Activated CD8-positive, alpha-beta memory T cell treated with anti-CD3 and anti-CD28 coated beads, Interleukin-2, amount 50 U/mL, for 48 hours (primary cell): Measurements from ENCODE around the gene PUM1.
"Not testable (repeated sequence)": the region's sequence is repeated elsewhere in the genome, so short reads cannot be mapped to it uniquely, and the experiment has no call there.

ENCODE experiments used
- DNase-seq: peaks from one replicate; pipeline ENCODE4 v3.0.0-alpha.2; 2020

PUM1 gene

DNA sequence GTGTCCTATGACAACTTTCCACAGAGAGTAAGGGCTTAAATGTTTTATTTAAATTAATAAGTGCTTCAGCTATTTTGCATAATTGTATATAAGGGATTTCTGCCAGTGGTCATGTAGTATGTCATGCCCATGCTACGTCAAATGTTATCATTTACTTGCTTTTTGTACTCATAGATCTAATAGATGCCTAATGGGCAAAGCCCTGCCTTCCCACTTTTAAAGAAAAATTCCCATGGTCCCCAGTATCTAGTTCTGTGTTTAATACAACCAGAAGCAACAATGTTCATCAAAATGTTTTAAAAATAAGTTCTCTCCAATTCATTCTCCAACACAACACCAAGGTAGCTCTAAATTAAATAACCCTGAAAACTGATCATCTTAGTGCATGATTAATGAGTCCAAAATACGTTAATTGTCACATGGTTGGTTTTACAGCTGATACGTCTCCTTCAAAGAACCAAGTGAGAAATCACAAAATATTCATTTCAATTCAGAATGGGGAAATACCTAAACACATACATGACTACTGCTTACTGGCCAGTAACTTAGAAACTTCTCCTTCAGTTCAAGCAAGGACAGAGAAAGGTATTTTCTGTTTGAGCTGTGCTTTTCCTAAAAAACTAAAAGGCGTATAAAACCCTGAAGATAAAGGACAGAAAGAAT, 107.8 kb downstream of the PUM1 start:
- no peak for DNase-seq

DNA sequence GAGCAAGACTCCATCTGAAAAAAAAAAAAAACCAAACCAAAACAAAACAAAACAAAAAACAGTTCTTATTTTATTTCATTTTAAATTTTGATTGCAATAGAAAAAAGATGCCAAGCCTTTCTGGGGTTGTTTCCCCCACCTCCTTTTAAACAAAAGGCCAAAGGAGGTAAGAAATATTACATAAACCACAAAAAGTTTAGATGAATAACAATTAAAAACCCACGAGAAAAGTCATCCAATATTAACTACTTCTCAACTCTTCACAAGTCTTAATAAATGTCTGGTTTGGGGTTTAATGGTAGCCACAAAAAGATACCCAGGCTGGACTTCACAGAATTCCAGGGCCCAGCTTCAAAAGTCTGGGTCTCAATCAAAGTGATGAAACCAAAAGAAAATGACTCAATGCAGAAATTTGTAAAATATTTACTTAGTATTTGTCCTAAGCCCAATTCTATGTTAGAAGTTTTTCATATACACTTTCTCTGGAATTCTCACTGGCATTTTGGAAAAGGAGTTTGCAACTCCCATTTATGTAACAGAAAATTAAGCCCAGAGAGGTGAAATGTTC, 110.0 kb downstream of the PUM1 start:
- DNase-seq, result no peak

DNA sequence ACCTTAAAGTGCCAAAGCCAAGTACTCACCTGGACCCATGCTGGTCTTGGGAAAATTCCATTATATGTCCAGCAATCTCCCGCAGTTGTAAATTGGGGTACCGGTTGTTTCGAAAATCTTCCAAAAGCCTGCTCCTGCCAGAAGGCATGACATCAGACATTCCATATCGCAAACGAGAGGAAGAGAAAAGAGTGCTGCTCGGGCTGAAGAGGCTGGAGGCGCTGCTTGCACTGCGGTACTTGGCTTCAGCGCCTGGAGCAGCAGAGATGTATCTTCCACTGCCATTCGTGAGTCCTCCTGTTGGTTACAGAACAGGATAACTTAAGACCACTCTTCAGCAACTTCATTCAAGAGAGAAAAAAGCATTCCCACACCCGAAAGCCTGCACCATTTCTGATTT, 111.8 kb downstream of the PUM1 start:
- DNase-seq, result no peak

DNA sequence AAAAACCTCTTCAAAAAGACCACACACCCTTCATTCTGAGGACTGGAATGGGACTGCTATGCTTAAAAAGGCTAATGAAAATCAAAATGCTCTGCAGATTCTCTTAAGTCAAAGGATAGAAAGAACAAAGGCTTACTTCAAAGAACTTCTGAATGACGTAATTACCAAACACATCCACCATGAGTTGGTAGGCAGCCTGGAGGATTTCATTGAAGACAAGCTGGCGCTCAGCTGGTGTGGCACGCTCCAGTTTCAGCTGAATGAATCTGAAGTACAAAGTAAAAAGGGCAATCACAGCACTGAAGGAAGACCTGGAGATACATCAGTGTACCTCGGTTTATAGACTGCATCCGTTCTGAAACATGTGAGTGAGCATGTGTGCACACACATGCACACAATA, 113.4 kb downstream of the PUM1 start:
- DNase-seq, result no peak

DNA sequence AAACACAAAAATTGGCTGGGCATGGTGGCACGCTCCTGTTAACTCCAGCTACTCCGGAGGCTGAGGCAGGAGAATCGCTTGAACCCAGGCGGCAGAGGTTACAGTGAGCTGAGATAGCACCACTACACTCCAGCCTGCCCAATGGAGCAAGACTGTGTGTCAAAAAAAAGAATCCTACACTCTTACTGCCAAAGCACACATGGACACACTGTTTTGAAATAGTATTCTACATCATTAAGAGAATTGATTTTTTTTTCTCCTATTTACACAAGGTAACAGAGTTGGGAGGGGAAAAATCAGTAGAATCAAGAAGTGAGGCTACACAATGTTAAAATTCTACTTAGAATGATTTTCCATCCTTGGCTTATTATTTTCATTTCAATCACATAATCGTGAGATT, 114.8 kb downstream of the PUM1 start:
- no peak for DNase-seq

DNA sequence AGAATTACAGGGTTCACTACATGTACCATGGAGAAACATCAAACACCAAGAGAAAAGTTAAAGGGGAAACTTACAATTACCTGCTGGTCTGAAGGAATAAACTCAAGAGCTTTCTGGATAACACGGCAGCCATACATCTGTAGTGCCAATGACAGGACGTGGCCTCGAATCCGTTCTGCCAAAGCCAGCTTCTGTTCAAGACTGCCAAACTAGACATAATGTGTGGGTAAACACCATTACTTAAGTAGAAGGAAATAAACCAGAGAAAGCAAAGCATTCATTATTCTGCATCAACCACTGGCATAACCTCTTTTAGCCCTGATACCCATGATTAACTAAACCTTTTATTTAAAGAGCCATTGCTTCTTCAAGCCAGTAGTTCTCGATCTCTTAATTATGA, 115.5 kb downstream of the PUM1 start:
- DNase-seq, result no peak

DNA sequence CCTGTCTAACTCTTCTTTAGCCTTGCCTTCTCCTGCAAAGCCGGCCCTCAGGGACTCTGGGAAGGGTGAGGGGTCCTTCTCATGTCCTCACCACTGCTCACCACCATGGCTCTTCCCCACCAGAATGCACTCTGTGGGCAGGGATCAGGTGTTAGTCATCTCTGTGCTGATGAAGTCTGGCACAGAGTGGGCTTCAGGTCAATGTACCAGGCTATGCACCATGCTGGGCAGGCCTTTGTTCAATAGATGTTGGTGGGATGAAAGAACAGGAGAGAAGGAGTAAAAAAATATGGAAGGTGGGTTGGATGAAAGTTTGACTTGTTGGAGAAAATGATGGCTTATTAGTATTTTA, 116.1 kb downstream of the PUM1 start:
- DNase-seq, result not testable (repeated sequence)

DNA sequence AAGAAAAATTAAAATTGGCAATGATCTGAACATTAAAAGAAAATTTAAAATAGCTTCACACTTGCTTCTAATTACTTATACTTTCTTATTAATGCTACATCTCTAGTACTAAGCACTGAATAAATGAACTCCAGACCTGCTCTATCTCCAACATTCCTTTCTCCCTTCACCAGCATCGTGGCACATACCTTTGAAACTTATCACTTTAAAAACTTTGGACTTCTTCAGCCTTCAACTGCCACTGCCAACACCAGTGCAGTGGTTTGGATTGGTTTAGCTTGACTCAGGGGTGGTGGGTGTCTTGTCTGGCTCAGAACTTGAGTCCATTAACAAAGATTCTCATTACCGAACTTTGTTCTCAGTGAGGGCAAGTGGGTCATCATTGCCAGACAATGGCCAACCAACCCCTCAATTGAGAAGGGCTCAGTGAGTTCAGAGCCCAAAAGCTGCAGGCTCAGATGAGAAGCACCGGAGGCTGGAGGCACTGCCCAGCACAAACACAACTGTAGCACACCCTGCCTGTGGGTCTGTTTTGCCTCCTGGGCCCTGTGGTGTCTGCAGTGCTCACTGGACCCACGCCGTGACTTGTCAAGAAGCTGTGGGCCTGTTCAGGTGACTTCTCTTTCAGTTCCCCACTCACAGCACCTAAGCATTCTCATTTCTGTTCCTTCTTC, 116.6 kb downstream of the PUM1 start:
- DNase-seq, result not testable (repeated sequence)

DNA sequence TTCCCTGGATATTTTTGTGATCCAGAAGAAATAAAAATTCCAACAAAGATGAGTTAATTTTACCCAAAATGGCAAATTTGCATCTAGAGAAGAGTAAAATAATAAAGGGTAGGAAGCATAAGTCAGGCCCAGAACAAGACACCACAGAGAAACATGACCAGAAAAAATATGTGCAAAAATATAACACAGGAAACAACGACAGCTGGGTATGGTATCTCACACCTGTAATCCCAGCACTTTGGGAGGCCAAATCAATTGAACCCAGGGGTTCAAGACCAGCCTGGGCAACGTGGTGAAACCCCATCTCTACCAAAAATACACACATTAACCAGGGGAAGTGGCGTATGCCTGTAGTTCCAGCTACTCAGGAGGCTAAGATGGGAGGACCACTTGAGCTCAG, 117.2 kb downstream of the PUM1 start:
- DNase-seq, result no peak

DNA sequence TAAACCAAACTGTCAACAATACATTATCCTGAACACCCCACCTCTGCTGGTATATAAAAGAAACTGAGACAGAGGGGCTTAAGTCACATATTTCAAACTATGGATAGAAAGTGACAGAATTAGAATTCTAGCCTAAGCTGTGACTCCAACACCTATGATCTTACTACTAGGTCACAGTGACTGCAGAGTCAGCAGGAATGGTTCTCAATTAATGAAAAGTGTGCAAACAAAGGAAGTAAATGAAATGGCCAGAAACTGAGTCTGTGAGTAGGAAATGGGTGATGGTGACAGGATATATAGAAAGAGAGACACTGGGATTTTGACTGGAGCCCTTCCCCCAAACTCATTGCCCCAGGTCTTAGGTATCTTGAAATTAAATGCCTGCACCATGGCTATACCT, 118.3 kb downstream of the PUM1 start:
- no peak for DNase-seq

DNA sequence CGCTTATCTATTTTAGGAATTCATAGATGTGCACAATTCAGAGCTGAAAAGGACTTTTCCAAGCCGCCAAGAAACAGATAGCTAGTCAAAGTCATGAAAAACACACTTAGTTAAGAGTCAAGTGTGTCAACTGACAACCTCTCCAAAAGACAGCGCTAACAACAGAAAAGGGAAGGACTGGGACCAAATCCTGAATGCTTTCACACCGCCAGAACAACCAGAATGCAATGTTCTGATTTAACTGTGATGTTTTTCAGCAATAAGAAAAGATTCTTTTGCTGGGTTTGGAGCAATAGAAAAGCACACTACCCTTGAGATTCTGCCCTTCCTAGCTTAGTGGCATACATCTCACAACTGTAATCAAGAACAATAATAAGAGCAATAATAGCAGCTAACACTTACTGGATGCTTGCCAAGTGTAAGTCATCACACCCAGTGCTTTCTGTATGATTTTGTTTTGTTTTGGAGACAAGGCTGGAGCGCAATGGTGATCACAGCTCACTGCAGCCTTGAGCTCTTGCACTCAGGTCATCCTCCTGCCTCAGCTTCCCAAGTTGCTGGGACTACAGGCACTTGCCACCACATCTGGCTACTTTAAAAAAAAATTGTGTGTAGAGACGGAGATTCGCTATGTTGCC, 123.1 kb downstream of the PUM1 start:
- DNase-seq, result no peak

DNA sequence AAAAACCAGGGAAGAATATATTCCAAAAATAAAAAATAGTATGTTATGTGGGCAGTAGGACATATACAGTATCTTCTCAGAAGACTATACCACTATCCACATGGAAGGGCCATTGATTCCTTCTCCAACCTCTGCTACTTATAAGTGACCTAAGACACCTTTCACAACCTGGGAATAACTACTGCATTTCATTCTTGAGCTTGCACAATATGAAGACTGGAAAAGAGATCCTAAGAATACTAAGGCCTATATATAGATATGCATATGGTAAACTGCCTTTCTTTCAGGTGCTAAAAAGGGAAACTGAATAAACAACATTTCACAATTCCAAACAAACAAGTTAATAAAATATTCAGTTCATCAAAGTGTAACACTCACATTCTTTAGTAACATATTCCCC, 125.0 kb downstream of the PUM1 start:
- DNase-seq, result no peak

DNA sequence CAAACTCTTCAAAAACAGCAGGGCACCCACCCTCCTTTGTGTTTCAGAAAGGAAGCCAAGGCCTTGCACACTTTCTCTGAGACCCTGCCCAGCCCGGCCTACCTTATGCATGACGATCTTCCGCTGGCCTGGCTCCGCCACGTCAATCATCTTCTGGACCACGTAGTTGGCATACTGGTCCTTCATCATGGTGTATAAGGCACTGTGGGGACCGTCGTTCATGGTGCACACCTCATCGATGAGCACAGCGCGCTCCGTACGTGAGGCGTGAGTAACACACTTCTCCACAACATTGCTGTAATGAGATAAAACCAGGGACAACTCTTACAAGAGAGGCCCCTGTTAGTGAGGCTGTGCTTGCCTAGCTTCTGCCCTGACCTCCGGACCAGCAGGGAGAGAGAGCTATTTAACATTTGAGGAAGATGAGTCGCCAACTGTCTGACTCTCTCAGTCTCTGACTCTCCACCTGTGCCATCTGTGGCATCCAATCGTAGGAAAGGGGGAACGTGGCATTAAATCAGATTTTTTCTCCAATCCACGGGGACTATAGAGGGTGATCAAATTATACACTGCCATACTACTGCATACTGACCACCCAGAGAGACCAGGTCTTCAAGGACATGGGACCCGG, 128.9 kb downstream of the PUM1 start:
- no peak for DNase-seq

DNA sequence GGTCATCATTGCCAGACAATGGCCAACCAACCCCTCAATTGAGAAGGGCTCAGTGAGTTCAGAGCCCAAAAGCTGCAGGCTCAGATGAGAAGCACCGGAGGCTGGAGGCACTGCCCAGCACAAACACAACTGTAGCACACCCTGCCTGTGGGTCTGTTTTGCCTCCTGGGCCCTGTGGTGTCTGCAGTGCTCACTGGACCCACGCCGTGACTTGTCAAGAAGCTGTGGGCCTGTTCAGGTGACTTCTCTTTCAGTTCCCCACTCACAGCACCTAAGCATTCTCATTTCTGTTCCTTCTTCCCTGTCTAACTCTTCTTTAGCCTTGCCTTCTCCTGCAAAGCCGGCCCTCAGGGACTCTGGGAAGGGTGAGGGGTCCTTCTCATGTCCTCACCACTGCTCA, 129.8 kb downstream of the PUM1 start:
- DNase-seq, result not testable (repeated sequence)

DNA sequence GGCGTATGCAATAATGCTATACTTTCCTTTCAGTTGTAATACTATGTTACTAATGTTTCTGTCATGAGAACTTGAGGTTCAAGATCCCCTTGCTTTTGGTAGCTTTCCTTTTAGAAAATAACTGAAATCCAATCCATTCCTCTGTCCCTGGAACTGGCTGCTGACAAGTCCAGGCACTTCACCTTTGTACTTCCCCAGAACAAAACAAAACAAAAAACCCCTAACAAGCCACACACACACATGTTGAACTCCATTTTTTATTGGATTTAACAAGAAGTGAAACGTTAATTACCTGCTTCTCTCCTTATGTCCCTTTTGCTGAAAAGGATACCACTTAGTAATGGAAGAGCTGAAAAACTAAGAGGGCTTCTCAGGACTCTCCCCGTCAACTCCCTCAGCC, 130.9 kb downstream of the PUM1 start:
- DNase-seq, result no peak

DNA sequence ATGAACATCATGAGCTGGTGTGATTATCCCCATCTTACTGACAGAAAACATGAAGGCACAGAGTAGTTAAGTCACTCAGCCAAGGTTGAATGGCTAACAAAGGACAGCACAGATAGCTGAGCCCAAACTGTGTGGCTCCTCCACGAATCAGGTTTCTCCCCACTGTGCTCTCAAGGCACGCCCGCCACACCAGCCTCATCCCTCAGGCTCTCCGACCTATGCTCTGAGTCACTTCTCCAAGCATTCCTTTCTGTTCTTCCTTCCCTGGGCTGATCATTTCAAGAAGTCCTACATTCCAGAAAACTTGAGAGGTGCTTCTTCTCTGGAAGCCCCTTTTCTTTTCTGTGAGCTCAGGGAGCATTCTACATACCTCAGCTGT, 131.7 kb downstream of the PUM1 start:
- no peak for DNase-seq

DNA sequence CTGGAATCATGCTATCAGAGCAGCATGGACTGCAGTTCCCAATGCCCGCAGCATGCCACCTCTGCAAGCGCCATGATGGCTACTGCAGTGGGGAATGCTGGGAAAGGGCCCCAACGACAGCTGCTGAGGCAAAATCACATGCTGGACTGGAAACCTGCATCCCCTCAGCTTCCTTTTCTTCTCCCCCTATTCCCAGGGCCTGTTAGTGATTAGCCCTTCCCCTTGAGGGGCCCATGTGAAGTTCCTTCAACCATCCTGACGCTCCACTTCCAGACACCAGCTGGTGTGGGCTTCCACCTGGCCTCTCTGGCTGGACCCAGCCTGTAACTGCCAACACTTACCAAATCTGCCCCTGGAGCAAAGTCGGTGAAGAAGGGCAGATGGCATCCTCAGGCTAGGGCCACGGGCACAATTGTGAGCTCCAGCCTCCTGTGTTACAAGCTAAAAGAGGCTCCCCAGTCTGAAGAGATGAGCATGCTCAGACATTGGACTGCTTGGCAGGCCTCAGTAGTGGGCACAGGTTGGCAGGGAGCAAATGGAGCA, 134.8 kb downstream of the PUM1 start:
- no peak for DNase-seq

DNA sequence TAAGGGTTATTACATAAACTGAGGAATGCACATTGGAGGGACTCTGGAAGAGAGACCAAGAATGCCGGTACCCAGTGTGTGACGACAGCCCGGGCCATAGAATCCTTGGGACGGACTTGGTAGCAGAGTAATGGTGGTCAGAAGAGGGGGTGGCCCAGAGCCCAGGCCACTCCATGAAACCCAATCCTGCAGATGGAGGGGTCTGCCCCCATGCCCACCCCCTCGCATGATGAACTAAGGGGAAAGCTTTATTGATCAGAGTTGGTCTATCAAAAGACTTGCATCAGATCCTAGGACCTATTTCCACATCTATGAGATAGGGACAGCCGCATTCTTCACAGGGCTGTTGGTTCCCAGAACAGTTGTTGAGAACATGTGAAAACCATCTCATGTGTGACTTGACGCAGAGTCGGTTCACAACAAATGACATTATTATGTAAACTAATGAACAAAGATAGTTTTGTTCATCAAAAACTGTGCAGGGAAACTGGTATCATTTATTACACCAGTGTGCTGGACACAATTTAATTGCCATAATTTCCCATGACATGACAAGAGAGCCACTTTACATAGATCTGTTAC, 135.5 kb downstream of the PUM1 start:
- no peak for DNase-seq

DNA sequence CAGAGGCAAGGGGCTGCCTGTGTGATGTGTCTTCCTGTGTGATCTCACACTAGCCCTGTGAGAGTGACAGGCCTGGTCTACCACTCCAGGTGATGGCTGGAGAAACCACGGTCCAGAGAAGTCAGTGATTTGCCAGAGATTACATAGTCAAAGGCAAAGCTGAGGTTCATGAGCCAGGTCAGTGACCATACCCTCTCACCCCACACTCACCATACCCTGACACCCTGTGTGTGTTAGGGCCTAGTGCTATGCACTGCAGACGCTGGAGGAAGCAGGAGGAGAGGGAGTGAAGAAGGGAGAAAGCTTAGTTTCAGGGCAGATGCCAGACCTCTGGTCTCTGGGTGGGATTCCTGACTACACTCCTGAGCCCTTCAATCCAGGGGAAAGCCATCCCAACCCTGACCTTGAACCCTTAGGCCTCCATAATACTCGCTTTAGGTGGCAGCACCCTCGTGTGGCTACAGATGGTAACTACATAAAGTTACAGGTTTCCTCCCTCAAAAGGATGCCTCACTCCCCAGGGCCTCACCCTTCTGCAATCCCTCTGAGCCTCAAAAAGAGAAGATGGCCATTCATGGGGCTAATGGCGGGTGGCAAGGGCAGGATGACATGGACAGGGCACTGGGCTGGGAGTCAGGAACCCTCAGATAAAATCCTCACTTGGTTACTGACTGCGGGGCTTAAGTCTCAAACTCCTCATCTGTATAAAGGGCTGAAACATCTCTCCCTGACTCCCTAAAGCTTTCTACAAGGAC, 136.2 kb downstream of the PUM1 start:
- DNase-seq, result peak; percentile 75

DNA sequence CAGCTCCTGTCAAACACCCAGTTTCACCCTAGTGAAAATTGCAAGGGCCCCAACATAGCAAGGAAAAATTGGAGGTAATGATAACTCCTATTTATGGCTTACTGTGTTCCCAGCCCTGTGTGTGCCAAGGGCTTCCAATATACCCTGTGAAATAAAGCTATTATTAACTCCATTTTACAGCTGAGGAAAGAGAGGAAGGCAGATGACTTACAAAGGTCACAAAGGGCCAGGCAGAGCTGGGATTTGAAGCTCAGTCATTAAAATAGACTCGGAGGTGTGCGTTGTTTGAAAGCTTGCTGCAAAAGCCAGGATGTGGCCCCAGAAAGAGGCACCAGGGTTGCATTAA, 136.8 kb downstream of the PUM1 start:
- DNase-seq, result no peak

DNA sequence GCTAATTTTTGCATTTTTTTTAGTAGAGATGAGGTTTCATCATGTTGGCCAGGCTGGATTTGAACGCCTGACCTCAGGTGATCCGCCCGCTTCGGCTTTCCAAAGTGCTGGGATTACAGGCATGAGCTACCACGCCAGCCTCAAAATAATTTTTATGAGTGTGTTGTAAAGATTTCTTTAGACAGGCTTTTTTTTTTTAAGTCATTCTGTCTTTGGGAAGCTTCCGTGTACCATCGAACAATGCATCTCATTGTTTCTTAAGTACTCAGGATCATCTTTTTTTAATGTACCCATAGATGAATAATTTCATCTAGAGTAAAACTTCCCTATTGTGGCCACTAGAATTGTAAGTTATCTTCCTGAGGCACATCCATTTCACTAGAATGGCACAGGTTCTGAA, 137.3 kb downstream of the PUM1 start:
- no peak for DNase-seq

DNA sequence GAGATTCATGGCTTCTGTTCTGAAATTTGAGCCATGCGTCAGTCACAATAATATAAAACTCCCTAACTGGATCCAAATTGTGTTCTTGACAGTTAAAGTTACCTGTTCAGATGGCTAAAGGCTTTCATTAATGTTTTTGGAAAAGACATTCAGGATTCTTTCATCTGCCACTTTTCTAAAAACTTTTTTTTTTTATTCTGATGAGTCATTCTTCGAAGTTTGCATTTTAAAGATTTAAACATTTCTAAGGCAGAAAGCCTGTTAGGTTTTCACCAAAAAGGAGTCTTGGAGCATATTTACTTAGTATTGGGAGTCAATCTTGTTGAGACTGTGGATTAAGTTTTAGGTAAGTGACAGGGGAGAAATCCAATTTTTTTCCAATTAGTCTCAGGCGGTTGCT, 138.1 kb downstream of the PUM1 start:
- DNase-seq, result no peak

DNA sequence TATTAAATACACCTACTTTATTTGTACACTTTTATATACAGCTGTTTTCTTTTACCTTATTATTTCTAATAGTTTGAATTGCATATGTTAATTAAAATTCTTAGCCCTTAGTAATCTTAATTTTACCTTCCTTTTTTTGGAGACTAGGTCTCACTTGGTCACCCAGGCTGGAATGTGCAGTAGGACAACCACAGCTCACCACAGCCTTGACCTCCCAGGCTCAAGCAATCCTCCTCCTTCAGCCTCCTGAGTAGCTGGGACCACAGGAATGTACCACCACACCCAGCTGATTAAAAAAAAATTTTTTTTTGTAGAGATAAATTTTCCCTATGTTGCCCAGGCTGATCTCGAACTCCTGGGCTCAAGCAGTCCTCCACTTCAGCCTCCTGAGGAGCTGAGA, 141.9 kb downstream of the PUM1 start:
- DNase-seq, result no peak
